Coronary artery (tissue), 2 donors: ENCODE measurements around the gene SLFN12.

Source experiments
- DNase-seq: peaks from one replicate; pipeline ENCODE4 v3.0.0-alpha.2; 2017; ENCODE audit warnings: low spot score
- H3K27ac ChIP-seq, 2 donors: fragments of 200-600 bp; sonication (generic); one replicate each; pipeline ENCODE4 v1.5.1; 2016 to 2019
- H3K4me3 ChIP-seq: fragments of 200-600 bp; sonication (generic); 2 replicates; pipeline ENCODE4 v1.5.1; 2016; ENCODE audit warnings: mild to moderate bottlenecking, moderate library complexity
- TF ChIP-seq, protein P1 (sequence below): fragments of 200-600 bp; sonication (generic); IDR thresholded peaks from one replicate; pipeline ENCODE4 v1.5.1; 2019; ENCODE audit warnings: antibody characterized with exemption

The SLFN12 gene

DNA sequence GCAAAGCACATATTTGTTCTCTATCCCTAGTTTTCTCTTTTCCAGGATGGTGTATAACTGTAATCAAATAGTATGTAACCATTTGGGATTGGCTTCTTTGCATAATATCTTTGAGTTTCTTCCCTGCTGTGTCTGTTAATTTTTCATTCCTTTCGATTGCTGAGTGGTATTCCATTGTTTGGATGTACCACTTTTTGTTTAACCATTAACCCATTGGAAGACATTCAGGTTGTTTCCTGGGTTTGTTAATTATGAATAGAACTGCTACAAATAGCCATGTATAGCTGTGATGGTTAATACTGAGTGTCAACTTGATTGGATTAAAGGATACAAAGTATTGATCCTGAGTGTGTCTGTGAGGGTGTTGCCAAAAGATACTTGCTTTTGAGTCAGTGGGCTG, 20.9 kb upstream of the SLFN12 start:
- no peak for DNase-seq
- TF ChIP-seq, protein P1, sequence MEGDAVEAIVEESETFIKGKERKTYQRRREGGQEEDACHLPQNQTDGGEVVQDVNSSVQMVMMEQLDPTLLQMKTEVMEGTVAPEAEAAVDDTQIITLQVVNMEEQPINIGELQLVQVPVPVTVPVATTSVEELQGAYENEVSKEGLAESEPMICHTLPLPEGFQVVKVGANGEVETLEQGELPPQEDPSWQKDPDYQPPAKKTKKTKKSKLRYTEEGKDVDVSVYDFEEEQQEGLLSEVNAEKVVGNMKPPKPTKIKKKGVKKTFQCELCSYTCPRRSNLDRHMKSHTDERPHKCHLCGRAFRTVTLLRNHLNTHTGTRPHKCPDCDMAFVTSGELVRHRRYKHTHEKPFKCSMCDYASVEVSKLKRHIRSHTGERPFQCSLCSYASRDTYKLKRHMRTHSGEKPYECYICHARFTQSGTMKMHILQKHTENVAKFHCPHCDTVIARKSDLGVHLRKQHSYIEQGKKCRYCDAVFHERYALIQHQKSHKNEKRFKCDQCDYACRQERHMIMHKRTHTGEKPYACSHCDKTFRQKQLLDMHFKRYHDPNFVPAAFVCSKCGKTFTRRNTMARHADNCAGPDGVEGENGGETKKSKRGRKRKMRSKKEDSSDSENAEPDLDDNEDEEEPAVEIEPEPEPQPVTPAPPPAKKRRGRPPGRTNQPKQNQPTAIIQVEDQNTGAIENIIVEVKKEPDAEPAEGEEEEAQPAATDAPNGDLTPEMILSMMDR, result no peak
- H3K4me3 ChIP-seq, result no peak overlapping the region
- no peak overlapping the region for H3K27ac ChIP-seq

DNA sequence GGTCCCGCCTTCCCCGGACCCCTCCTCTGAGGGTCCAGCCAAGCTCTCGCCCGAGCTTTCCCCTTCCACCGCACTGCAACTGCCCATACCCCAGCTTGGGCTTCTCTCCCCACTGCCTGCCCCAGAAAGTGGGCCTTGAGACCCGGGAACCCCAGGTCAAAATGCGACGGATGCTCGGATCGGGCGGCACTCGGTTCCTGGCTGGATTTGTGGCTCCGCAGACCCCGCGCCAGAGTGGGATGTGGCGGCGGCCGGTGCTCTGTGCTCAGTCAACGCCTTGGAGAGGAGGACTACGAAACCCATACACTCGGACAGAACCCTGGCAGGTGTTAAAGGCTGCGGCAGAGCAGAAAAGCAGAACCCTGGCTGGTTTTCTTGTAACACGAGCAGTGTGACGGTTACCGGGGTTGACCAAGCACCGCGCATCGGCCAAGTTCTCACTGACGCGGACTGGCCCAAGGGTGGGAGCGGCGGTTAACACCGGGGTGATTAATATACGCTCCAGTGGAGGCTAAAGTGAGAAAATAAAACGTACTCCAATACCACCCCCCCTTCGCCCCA, 17.2 kb upstream of the SLFN12 start:
- TF ChIP-seq, protein P1, result no peak
- Histone ChIP-seq H3K27ac (no peak overlapping the region), H3K4me3 (peak overlapping the region; percentile 85)
- no peak for DNase-seq

DNA sequence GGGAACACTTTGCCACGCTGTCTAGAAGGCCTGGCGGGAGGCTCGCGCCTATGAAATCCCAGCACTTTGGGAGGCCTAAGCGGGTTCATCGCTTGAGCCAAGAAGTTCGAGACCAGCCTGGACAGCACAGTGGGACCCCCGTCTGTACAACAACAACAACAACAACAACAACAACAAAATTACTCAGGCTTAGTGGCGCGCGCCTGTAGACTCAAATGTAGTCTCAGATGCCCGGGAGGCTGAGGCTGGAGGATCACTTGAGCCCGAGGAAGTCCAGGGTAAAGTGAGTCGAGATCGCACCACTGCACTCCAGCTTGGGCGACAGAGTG, 16.6 kb upstream of the SLFN12 start:
- no peak for DNase-seq
- TF ChIP-seq, protein P1, result no peak
- Histone ChIP-seq H3K27ac (no peak overlapping the region), H3K4me3 (peak overlapping the region; percentile 85)

DNA sequence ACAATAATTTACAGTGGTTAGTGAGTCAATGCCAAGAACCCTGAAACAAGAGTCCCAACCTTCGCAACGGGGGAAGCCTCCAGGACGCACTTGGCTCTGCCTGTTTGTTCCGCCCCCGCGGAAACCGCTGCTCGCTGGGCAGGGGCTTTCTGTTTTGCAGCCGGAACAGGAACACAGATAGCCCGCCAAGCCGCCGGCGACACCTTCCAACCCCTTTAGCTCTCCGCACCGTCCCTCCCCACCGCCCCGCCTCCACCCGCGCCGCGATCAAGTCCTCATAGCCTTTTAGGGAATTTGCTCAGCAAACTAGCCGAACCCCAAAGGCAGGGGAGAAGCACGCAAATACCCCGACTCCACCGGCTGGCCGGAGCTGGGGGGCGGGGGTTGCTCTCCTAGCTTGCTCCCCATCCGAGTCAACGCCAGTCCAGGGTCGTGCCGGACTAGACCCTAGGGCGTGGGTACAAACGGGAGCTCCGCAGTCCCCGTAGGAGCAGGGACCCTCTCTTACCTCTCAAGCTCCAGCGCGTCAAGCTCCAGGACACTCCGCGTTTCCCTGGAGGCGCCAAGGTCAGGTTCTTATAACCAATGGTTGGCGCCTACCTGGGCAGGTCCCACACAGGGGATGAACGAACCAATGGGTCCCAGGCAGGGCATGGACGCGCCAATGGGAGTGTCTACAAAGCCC, 16.1 kb upstream of the SLFN12 start, which contains the start of gene SLFN13:
Gene SLFN13, minus strand, starts transcription at position 553 of the 685 bp plus-strand sequence. CDS start 3,086 bp downstream, outside the sequence.
- DNase-seq, result peak; percentile 78
- Histone ChIP-seq H3K27ac (peak within 1 kb of the TSS in 1 of 2 donors; percentile 66), H3K4me3 (peak within 1 kb of the TSS; percentile 85)
- TF ChIP-seq, protein P1, result no peak

DNA sequence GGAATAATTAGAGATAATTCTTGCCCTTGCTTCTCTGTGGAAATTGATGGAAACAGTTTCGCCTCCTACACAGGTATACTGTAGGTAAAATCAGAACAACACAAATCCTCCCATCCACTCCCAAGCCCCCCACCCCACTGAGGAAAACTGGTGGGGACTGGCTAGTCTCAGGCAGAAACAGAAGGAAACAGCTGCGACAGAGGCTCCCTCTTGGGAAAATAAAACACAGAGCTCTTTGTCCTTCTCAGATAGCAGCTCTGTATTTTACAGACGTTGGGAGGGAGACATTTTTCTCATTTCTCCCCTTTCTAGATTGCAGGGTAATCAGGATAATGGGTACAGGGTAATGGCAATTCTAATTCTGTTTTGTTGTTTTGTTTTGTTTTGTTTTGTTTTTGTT, 15.2 kb upstream of the SLFN12 start:
- H3K4me3 ChIP-seq, result no peak overlapping the region
- H3K27ac ChIP-seq, result no peak overlapping the region
- TF ChIP-seq, protein P1, result no peak
- DNase-seq, result no peak

DNA sequence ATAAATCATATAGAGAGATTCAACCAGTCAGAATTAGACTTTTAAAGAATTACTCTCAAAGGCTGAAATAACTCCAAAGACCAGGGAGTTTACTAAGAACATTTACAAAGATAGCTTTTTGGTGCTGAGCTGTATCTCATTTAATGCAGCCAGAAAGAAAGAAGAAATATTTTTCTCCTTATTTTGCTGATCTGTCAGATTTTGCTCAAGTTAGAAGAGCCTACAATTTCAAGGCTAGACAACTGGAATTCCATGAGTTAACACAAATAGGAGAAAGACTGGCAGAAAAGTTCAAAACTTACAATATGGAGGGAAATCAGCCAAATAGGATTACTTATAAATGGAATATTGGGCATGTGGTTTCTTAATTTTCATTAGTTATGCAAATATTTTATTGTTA, 6.1 kb upstream of the SLFN12 start:
- TF ChIP-seq, protein P1, result no peak
- no peak overlapping the region for H3K27ac ChIP-seq

More for the DNA sequence above, 6.1 kb upstream of the SLFN12 start:
- no peak for DNase-seq
- H3K4me3 ChIP-seq, result no peak overlapping the region
